ENCODE data around the gene KHDRBS2.
A peak's percentile ranks its signal among the peaks of the same experiment; 100 is the strongest.

KHDRBS2 gene
- total RNA-seq = 0 to 1.3 (median 0.20) reads per million in 17 experiments

DNA sequence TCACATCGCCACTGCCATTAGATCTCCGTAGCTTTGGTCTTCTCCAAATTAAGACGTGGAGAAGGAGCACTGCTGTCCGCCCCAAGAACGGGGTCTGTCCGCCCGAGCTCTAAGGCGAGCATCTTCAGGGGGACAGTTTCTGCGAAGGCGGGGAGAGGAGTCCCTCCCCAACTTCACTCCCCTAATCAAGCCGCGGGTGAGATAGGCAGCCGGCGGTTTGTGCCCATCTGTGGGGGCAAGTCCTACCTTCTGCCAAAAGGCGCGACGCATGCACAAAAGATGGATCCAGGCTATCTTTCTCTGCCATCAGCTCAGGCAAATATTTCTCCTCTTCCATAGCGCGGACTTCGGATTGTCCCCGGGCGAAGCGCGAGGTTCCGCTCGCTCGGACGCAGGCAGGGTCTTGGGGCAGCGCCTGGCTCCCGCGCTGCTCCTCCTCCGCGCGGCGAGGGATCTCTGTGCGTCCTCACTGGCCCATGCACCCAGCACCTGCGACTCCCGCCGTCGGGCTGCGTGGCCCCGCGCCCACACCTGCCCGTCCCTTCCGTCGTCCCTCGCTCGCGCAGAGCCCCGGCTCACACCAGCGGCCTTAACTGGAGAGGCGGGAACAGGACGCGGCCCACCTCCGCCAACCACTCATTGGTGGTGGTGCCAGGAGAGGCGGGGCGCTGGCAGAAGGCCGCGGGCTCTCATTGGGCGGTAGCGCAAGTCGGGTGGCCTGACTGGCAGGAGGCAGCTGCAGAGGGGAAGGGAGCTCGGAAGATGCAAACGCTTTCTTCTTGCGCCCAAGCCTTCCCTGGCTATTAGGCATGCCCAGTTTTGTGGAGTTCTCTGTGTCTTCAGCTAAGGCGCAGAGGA lies at the start of gene KHDRBS2:
Gene KHDRBS2, minus strand, starts transcription at position 614 of the 858 bp plus-strand sequence.
- DNase-seq = peak; percentile 88 to 94 (median 92)

DNA sequence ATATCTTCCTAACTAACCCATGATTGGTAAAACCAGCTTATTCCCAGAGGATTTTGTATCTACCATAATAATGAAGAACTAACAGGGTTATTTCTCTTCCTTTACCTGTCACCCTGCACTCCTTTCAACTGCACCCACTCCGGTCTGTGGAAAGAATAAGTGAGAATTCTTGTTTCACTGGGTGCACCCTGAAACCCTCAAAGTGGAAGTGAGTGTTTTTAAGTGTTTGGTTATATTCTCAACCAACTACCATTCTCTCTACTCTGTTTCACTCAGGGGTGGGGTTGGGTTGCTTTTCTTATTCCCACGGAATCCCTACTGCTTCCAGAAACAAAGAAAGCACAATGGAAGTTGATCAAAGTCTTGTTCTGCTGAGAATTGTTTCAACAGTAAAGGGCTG lies 42.6 kb upstream of the KHDRBS2 start:
- DNase-seq = no peak

DNA sequence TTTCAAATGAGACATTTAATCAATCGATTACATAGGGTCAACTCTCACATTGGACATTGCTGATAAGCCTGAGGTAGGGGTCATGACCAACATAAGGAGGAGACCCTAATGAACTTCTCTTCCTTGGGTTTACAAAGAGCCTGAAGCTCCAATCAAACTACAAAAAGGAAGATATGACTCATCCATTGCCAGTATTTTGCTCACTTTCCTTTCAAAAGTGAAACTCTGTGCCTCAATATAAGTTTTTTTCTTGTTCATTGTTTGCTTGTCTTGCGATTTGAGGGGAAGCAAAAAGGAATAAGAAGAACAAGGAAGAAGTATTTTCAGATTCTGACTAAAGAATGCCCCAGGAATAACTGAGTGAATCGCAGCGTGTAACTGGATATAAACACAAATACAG lies 38.8 kb upstream of the KHDRBS2 start:
- DNase-seq = peak in 2 of 4 experiments; percentile 23 to 26

DNA sequence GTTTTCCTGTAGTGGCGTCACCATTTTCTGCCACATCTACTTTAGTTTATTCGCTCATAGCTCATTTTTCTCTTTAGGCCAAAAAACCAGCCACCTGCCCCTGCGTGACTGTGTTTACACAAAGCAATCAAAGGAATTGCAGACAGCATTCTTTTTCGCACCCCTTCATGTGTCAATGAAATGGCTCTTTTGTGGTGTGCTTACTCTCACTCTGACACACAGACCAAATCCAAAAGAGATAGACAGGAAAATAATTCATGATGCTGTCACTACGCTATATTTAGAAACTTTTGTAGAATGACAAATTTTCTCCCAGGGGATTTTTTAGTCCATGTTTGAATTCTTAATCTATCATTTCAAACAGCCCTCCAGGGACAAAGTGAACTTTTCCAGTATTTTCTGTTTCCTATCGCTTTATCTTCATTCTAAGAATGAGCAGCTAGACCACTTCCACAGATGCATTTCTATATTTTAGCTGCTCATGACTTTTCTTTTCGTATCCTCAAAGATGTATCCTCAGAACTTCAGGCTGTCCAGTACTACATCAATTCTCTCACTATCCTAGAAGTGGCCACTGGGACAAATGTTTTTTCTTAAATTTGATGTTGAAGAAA lies 37.9 kb upstream of the KHDRBS2 start:
- no peak for DNase-seq

DNA sequence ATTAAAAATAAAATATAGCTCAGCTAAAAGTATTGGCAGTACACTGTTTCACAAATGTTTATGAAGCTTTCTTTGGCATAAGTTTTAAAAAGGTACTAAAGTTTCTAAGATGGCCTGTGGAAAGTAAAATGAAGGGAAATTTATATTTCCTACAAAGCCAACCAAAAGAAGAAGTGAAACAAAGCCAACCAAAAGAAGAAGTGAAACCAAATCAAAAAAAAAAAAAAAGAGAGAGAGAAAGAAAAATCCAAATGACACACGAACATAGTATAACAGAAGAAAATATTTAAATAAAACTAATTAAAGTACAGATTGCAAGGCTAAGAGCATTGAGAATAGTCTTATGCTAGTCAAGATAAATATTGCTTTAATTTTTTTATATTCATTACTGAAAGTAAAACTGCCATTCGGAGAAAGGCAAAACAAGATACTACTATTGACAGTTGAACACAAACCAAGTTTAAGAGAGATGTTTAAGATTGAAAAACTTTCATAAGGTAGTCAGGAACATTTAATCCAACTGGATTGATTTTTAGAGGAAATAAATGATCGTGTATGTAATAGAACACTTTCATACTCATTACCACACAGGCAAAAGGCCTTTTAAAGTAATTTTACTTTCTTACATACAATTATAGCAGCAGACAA lies 12.8 kb upstream of the KHDRBS2 start:
- peak in 3 of 4 experiments; percentile 5 to 74 (median 72) for DNase-seq

DNA sequence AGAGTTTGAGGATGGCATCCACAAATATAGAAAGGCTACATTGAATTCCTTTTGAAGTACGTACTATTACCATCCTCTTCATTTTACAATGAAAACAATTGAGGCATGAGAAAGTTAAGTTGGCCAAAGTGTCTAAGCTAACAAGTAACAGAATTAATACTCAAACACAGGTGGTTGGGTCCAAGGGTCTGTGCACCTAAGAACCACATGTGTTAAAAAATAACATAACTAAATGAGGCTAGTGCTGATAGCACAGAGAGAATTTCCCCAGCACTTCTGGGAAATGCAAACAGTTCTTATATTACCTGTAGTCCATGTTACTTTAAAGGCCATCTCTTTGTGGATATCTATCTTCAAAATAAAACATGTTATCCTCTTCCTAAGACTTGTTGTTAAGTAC lies 10.5 kb upstream of the KHDRBS2 start:
- DNase-seq = no peak

DNA sequence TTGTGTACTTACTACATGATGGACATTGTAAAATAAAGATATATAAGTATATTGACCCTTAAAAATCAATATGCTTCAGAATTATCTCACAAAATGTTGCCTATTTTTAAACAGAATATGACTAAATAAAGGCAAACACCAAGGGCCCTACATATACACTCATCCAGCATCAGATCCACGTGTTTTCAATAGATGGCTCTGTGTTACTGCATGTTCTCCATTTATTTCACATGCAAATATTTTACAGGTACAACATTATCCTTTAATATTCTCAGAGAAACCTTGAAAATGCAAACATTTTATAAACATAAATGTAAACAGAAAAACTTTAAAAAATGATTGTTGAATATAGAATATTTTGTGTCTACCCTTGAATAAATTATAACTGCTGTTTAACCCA lies 2.9 kb upstream of the KHDRBS2 start:
- DNase-seq = no peak

DNA sequence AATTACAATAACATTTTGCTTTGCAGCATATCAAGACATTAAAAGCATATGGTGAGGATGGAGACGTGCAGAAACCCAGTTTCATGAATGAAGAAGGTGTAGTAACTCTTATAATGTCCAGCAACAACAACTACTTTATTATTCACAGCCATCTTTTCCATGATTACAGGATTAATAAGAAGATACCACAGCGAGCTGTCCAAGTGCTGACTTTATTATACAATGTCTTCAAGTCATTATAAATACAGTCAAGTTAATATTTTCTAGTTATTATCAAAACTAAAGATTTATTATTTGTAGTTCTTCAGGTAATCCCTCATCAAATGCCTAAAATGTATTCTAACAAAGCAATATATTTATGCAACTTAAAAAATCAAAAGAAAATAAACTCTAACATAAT lies 2.5 kb upstream of the KHDRBS2 start:
- DNase-seq = no peak

DNA sequence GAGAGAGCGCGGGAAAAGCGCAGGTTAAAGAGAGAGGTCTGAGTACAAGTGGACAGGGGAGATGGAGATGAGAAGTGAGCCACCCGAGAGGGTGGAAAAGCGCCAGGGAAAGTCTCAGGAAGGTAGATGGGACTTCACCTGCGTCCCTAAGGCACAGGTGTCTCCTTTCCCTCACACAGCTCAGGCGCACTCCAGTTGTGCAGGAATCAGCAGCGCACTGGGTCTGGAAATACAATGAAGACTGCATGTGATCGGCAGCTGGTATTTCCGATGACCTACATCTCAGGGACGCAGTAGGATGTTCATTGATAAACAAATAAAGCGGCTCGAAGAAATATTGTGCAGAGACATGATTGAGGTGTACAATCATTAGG lies 432 bp upstream of the KHDRBS2 start:
- DNase-seq = no peak

DNA sequence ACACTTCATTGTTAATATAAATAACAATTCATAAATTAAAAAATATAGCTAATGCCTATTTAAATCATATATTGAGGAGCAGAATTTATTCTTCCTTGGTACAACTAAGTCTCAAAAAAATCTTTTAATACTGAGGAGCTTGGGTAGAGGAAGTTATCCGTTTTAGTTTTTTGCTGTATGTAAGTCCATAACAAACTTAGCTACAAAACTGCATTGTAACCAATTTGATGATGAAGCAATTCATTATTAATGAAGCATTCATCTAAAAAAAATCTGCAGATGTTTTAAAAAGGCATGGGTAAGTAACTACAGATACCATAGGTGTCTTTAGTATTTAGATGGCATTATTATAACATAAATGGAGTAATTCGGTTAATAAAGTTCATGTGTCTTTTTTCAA lies 1.3 kb downstream of the KHDRBS2 start:
- no peak for DNase-seq

DNA sequence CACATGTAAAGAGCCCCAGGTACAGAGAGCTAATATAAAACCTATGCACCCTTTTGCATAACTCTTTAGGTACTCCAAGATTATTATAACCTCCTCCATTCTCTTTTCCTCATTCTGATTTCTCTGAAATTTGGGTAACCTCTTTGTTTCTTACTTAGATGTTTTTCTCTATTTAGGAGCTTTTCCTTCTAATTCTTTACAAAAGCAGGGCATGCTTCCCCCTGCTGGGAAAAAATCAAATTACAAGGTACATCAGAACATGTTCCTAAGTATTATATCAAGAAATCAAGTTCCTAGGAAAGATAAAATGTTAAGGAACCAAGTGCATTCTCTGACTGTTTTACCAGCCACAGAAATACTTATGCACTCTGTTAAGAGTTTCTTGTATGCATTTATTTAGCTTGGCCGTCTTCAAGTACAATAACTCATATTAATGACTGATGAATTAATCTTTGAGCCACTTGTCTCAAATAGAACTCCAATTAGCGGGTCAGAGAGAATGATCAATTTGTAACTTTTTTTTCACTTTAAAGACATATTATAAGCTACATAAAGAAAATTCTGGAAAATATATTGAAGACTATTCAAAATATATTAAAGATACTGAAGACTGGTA lies 2.1 kb downstream of the KHDRBS2 start:
- DNase-seq = peak; percentile 64 to 70 (median 66)

DNA sequence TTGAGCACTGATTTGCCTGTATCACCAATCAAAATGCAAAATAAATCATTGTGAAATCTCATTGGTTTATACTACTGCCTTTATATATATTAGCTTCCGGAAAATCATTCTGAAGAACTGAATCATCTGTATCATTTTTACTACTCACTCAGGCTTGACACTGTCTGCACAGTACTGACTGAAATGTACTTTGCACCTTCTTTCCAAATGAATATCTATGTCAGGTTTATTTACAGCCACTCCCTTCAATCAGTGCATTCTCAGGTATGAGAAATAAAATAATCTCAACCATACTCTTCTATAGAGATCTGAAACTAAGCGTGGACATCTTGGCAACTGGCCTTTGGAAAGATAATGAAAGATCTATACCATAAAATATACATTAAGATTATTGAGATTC lies 2.7 kb downstream of the KHDRBS2 start:
- DNase-seq = no peak

DNA sequence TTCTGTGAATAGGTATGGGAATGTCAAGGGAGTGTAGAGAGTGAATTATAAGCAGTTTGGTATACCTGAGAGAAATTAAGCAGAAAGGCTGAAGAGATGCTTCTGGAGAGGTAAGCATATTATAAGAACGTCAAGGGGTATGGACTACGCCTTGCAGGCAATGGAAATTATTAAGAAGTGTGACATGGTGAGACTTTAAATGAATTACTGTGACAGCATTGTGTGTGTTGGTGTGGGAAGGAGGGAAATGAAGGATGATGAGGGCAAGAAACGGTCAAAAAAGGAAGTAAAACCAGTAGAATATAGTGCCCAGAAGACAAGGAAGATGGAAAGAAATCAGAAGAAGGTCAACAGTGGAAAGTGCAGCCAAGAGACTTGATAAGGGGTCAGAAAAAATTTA lies 5.9 kb downstream of the KHDRBS2 start:
- no peak for DNase-seq

DNA sequence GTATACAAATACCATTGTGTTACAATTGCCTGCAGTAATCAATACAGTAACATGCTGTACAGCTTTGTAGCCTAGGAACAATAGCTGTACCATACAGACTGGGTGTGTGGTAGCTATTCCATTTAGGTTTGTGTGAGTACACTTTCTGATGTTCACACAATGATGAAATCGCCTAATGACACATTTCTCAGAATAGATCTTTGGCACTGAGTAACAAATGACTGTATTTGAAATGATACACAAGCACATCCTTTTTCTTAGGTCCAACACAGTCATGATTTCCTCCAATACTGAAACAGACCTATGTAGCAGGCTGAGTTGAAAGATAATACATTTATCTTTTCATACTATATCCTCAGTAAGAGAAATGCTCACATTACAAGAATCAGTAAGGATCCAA lies 13.9 kb downstream of the KHDRBS2 start:
- peak in 1 of 4 experiments; percentile 2 for DNase-seq

DNA sequence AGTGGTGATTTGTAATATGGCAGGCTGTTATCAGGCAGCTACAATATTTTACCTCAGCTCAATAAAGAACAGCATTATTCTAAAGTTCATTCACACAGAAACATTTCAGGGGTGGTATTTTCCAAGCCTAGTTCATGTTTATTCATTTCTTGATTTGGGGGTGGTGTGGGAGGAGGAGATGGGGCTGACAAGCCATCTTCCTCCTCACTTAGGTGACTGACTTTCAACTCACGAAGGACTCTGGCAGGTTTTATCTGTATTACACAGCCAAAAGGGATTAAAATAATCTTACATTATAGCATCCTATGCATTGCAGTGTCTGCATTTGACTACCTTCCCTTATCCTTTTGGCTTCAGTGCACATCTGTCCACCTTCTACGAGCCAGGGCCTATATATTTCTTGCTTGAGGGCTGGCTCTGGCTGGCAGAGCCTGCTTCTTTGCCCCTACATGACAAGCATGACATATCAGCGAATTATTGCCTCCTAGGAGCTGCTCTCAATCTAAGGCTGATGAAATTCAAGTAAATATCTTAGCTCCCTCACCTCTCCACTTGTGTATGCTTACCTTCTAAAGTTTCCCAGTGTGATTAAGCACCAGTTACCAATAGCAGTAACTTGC lies 20.0 kb downstream of the KHDRBS2 start:
- no peak for DNase-seq

DNA sequence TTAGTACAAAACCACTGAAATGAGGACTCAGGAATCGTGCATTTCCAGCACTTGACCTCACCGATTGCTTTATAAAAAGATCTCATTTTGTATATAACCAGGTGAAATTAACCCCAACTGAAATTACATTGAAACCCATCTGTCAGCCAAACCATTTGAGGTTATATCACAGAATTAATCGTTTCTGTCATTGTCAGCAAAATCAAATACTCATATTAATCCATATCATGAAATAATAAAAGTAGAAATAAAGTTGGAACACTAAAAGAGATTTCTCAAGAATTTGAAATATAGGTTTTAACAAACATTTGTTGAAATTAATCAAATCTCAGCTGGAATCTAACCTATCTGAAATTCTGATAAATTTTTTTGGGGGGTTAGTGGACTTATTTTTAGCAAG lies 23.7 kb downstream of the KHDRBS2 start:
- DNase-seq = no peak

DNA sequence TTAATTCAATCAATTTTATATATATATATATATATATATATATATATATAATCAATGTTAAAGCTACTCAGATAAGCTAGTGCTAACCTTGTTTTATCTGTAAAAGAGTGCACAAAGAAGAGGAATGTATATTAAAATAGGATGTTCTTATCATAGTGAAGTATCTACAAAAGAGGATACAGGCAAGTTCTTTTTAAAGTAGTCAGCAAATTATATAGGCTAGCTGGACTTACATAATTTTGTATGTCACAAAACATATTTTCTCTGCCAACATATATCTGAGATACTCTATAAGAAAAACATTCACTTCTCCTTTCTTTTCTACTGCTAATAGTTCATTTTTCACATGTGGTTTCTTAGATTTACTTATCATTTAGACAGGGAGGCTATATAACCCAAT lies 39.9 kb downstream of the KHDRBS2 start:
- DNase-seq = peak in 1 of 4 experiments; percentile 1

DNA sequence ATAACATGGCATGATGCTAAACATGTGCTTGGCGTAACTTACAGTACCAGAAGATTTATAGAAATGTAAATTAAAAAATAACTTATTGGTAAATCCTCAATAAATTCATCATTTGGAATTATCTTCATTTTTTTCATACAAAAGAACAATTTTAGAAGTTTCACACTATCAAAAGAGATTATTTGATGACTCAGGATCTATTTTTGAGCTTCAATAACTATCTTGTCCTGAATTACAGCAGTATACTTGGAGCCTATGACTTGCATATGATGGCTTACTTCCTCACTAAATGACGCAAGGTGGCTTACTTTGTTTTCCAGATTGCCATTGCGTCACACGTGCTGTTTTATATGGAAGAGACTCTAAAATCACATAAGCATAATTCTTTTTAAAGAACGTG lies 49.2 kb downstream of the KHDRBS2 start:
- DNase-seq = peak; percentile 10 to 46 (median 24)

DNA sequence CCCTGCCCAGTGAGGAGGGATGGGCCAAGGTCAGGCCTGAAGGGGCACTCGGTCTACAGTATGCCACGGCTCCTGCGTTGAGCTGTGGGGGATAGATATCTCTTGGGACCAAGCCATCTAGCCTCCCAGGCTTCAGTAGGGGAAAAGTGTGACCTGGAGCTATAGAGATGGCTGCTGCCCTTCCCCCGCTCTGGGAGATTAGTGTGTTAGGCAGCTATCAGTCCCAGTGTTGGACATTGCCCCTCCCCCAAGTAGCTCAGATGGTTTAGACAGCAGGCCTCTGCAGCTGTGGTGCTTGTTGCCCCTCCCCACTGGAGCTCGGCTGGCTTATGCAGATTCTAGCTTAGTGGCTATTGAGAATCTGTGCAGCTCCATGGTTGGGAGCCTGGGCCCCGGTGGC lies 56.8 kb downstream of the KHDRBS2 start:
- DNase-seq = no peak

DNA sequence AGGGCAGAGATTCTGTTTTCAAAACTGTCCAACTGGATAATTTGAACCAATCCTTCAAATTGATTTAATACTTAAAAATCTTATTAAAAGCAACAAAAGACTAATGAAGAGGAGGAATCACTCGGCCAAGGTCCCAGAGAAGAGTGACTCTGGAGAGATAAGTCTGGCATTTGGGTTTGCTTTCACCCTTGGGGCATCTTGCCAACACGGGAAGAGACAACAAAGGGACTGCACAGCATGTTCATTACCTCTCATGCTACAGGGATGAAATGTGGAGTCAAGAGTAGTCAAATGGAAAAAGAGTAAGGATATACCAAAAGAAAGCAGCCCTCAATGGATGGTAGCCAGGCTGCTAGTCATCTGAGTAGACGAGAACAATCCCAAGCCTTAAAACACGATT lies 68.2 kb downstream of the KHDRBS2 start:
- DNase-seq = no peak

DNA sequence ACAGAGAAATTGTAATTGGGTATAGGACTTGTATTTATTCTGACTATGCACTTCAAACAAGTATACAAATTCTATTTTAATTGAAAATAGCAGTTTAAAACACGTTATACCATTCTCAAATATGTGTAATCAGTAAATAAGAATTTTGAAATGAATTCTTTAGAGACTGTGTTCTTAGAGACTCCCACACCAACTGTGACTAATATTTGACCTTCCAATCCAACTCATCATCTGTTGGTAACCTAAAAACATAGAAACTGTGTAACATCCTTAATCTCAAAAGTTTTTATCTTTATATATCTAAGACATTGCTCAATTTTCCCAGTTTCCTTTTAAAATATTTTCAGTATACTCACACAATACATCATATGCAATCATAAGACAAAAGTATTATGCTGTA lies 83.9 kb downstream of the KHDRBS2 start:
- peak in 2 of 4 experiments; percentile 1 to 4 for DNase-seq

DNA sequence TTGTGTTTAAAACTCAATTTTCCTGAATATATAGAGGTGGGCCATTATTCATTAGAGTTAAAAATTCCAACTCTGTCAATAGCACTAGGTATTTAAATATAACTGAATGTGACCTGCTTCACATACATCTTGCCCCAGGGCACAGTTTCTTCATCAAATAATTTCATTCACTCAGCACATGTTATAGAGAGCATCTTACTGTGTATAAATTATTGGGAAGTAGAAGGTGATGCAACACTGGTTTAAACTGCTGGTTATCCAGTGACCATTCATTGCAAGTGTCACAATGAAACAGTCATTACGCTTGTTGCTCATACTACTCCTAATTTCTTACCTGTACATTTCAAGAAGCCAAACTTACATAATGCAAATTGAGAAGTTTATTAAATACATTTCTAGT lies 93.4 kb downstream of the KHDRBS2 start:
- no peak for DNase-seq

DNA sequence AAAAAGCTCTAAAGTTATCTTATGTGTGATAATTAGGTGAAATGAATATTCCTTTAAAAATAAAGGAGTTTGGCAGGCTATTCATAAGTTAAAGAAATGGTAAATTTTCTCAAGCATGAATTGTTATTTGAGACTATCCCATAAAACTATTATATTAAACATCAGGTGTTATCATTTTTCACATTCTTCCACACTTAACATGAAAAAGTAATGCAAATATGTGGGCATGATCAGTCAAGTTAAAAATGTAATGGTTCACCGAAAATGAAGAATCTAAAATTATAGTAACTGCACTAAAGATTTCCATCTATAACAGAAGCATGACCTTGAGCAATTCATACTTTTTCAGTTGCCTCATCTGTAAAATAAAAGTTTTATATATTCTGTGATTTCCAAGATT lies 110.8 kb downstream of the KHDRBS2 start:
- no peak for DNase-seq
